SKM-1 treated with dmso at 0.1 percent for 144 hours (cell line): Measurements from ENCODE around the gene GNAZ.

Source experiments
- DNase-seq: peaks from one replicate; lab custom pipeline; 2025; ENCODE audit not compliant: unreplicated experiment; lab: John Stamatoyannopoulos, UW

GNAZ gene

DNA sequence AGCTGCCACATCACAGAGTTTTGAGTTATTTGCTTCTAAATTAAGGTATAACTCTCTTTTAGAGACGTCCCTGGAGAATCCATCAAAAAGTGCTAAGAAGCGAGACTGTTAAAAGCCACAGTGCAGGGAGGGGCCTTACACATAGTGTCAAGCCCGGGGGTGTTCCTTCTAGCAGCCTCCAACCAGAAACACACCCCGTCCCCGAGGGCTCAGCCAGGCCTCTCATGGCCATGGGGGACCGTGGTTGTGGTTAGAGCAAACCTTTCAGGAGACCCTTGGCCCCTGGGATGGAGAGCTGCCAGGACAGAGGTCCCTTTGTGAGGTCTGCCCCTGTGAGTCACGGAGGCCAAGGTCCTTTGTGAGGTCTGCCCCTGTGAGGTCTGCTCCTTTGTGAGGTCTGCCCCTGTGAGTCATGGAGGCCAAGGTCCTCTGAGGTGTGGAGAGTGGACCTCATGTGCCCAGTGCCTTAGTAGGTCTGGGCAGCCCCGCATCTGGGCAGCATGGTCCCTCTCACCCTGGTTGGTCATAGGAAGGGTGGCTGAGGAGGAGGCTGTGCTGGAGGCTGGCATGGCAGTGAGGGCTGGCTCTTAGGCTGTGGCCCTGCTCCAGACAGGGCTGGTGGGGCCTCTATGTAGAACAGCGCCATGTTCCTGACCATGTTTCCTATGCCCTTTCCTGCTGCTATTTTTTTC, 5.4 kb downstream of the GNAZ start:
- DNase-seq, result no peak

DNA sequence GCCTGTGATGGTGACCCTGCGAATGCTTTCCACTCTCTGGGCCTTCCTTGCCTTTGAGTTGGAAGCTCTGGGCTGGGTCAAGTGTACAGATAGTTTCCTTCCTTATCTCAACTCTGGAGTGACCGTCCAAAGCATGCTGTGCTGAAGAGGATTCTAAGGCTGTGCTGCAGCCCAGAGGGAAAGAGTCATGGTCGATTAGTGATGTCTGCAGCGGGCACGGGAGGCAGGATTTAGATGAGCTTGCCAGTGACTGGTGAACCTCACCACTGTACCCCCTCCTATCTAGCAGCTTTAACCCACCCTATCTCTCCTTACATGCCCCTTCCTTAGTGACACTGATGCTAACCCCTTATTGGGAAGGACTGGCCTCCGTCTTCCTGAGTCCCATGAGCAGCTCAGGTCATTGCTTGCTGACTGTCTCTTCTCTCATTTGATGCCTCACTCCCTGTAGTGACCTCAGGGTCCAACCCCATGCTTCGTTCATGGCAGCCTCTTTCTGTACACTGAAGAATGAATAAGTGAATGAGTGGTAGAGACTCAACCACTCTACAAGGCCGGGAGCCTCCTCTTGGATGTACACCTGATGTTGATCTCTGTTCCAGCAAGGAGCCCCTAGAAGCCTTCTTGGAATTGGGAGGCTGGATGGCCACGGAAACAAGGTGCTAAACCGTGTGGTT, 6.7 kb downstream of the GNAZ start:
- no peak for DNase-seq

DNA sequence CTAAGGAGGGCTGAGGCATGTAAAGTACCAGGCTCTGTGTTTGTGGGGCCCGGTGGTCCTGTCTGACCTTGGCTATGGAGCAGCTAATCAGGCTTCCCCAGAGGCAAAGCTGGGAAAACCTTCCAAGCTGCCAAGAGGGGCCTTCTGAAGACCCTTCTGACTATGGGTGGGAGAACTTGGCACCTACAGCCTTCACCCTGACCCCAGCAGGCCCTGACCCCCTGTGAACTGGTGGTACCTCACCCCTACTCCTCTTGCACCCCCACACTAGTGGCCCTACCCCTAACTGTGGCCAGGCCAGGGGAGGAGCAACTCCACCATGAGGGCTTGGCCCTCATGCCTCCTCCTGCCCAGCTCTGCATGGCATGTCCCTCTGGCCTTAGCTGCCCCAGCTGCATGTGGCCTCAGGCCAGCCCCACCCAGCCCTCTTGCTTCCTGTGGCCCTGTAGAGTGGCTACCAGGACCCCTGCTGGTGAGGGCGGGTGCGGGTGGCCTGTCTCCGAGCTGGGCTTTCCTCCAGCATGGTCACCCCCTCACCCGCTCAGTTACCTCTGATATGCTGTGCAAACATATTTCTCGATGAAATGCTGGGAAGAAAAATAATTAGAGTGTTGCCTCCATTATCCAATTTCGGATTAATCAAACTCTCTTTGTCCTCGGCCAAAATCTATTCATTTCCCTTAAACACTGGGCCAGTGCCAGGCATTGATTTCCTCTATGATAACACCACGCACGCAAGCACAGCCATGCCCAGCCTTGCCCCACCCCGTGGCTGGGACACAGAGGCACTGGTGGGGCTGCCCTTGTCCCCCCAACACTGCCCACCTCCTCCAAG, 7.5 kb downstream of the GNAZ start:
- DNase-seq, result no peak

DNA sequence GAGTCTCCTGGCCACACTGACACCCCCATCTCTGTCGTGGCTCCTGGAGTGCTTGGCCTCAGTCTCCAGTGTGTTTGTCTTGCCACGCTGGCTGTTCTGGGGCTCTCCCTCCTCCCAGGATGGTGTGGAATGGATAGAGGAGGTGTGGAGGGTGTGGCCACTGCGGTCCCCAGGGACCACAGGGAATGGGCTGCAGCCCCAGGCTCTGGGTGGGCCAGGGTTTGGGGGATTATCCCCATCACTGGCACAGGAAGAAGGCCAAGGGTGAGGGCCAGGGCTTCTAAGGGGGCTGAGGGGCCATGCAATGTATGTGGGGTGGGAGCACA, 8.1 kb downstream of the GNAZ start:
- no peak for DNase-seq

DNA sequence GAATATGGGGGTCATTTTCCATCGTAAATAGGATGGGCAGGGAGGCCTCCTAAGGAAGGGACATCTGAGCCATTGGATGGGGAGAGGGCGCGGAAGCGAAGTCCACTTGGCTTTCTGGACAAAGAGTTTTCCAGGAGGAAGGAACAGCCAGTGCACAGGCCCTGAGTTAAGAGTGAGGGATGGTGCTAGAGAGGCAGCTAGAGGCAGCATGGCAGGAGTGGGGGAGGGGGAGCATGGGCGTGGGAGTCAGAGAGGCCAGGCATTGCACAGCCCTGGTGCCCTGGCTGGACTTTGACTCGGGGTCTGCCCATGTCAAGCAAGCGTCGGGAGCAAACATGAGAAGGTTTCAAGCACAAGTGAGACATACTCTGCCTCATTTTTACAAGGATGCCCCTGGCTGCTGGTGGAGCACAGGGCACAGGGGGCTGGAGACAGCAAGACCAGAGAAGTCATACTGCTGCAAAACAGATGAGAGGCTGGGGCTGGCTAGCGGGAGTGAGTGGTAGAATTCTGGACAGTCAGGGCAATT, 9.0 kb downstream of the GNAZ start:
- DNase-seq, result no peak

DNA sequence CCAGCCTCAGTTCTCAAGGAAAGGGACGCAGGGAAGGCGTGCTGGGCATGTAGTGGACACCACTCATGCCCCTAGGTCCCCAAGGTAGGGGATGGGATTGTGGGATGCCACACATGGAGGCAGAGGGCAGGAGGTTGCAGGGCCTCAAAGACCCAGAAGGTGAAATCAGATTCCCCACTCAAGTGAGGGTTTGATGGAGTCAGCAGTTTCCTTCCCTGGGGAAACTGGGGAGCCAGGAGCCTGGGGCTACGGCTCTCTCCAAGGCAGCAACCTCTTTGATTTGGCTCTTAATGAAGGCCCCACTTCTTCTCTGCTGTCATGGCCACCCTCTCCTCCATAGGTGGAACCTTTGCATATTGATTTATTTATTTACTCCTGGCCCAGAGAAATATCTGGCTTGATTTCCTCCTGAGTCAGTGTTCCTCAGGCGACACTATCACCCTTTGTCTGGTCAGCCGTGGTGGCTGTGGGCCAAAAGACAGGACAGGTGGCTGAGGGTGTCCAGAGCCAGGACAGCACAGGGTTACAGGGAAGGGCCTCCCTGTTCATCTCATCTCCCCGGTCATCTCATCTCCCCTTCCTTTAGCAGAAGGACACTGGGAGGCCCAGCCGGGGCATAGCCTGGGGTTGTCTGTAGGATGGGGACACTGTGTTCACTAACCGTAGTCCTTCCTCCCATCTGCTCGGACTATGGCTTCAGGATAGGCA, 9.6 kb downstream of the GNAZ start:
- DNase-seq, result no peak

DNA sequence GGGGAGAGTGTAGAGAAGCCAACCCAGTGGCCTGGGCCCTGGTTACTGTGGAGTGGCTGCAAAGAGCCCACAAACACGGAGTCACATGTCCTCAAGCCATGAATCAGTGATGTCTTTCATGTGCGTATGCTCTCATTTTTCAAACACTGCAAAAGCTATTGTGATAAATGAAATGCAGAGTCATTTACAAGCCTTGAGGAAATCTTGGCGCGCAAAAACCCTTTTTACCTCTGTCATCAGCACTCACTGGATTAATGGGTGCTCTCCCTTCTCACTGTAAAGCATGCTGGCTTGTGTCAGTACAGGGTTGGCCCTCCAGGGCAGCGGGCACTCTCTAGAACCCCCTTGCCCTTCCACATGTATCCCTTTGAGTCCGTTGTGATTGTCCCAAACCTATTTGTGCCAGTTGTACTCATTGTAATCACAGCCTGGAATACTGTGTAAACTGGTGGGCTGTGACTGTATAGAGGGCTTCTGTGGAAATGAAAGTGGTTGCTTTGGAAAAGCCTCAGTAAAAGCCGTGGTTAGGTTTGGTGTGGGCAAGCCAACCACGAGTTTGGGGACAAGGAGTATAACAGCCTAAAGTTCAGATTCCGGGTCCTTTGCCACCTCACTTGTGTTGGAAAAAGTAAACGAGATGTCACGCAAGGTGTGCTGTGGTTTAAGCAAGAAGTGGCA, 10.4 kb downstream of the GNAZ start:
- DNase-seq, result no peak

DNA sequence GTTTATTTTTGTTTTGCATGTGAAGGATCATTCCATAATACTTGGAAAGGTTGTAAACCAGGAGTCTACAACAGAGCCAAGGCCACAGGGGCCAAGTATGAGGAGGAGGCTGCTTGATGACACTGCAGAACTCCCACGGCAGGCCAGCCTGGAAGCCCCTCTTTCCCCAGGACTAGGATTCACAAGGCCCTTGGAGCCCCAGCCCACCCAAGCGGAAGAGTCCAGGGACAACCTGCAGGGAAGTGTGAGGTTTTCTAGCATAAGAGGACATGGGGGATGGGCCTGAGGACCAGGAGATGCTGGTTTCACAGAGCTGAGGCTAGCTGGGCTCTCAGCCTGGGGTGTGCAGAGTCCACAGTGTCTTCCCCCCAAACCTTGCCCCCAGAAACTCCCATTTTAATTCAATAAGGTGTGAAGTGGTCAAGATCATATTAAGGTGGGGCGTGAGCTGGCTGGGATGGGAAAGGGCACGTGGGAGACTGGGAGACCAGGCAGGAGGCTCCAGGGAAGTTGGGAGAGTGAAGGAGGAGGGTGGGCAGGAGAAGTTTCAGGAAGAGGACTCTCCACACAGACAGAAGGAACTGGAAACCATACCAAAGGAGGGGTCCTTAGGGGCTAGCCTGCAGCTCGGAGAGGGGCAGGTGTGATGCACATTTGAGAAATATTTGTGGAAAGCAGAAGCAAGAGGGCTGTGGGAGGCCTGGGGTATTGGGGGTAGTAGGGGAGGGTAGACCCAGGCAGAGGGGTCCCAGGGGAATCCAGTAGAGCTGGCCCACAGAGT, 12.4 kb downstream of the GNAZ start:
- no peak for DNase-seq

DNA sequence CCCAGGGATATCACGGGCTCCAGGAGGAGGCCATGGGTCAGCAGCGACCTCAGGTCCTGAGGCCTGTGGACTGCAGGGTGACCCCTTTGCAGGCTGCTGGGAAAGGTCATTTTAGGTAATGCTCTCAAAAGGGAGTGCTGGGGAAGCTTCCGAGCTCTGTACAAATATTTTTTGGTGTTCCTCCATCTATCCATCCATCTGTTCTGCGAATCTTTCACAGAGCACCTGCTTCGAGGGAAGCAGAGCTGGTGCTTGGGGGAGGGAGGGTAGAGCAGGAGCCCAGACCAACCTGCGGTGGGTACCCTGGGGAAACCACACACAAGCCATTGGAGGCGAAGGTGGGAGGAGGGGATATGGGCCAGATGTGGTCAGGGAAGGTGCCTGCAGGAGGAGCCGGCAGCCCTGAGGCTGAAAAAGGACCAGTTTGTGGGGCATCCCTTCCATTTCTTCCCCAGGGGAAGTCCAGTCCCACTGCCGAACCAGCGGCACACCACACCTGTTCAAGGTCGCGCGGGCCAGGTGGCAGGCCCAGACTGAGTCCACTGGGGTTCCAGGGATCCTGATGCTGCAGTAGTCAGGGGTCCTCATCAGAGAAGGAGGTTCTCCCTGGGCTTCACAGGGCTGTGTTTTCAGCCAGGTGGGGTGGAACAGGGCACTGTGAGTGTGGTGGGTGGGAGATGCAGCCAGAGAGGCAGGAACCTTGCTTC, 13.1 kb downstream of the GNAZ start:
- no peak for DNase-seq

DNA sequence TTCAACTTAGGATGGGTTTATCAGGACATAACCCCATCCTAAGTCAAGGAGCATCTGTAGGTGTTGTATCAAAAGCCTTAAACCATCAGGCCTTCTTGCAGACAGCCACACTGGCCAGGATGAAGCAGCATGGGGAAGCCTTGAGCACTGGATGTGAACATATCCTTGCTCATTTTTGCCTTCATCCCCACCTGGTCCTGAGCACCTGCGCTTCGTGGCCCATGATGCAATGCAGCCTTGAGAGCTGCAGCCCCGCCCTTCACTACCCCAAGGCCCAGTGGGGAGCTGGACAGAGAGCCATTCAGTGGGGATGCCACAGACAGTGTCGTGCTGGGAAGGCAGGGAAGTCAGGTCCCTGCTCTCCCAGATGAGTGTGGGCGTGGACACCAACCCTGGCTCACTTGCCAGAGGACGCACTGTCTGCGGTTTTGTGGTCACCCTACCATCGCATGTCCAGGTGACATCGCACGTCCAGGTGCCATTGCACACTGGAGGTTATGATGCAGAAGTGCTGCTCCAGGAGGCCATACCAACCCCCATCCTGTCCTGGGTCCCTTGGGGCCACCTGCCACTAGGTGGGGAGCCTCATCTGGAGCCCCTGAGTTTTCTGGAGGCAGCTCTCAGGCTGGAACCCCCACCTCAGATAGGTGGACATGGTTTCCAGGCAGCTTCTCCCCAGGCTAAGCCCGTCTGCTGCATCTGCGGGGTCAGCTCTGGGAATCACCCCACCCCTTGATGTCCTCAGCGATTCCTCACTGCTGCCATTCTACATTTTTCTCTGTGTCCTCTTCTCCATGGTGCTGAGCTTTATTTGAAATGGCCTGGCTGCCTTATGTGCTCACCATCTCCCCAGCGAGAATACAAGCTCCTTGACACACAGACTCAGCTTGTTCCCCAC, 14.4 kb downstream of the GNAZ start:
- DNase-seq, result no peak

DNA sequence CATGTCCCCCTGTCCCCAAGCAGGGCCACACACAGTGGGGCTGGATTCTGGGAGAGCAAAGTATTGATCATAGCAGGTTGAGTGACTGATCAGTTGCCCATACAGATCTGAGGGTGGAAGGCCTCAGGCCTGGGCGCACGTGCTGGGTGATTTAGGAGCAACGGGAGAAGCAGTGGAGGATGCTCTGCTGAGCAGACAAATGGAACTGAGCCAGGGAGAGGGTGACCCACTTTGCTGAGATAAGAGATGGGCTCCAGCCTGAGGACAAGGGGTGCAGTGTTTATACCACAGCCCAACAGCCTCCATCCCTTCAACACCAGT, 15.0 kb downstream of the GNAZ start:
- DNase-seq, result no peak

DNA sequence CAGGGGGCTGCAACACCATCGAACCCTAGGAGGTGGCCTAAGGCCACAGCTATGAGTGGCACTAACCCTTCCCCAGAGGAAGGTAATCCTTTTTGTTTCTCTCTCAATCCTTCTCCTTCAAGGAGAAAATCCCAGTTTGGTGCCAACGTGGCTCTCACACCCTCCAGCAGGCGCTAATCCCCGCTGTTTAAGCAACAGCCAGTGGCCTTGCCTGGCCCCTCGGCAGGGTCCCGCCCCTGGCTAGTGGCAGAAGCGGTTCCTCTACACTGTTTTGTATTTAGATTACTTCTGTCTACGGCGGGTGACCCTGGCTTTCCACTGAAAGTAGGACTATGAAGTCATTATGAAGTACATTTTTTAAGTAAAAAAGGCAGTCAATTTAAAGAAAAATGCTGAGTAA, 15.5 kb downstream of the GNAZ start:
- no peak for DNase-seq

DNA sequence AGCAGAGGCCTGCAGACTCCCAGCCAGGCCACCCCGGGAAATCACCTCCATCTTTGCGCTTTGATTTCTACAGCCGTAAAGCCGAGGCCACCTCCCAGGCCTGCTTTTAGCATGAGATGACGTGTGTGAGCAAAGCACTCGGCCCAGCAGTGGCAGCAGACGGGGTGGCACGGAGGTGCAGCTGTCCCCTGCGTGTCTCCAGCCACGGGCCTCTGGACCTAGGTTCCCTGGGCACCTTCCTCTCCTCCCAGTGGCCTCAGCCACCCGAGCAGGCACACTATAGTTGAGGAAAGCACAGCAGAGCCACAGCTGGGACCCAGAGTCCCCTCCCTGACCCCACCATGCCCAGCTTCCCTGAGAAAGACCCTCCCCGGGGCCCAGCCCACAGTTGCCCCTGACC, 15.9 kb downstream of the GNAZ start:
- DNase-seq, result no peak

DNA sequence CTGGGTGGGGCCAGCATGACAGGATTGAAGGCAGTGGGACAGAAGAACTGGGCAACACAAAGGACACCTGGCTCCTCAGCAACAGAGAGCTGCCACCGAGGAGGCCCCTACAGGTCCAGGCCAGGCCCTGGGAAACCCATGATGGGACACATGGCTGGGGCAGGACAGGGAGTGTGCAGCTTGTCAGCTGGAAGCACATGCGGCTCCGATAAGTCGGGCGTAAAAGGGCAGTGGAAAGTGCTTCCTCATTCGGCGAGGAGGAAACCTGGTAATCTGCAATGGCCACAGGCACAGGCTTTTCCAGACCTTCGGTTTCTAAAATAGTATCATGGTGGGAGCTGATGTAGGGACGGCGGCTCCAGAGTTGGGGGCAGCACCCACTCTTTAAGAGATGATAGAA, 16.5 kb downstream of the GNAZ start:
- no peak for DNase-seq

DNA sequence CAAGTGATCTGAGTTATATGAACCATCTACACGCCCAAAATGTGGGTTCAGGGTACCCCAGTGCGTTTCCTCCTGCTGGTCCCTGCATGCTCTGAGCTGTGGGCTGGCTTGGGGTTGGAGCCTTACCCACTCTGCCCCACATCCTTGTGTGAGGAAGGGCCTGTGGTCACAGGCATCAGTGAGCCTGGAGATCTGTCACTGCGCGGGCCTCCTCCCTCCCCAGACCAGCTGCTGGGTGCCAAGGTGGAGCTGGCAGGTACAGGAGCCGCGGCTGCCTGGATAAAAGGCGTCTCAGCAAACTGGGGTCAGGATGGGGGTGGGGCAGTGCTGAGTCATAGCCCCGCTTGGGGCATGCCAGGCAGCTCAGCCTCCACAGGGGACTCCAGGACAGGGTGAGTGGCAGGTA, 17.9 kb downstream of the GNAZ start:
- DNase-seq, result no peak

DNA sequence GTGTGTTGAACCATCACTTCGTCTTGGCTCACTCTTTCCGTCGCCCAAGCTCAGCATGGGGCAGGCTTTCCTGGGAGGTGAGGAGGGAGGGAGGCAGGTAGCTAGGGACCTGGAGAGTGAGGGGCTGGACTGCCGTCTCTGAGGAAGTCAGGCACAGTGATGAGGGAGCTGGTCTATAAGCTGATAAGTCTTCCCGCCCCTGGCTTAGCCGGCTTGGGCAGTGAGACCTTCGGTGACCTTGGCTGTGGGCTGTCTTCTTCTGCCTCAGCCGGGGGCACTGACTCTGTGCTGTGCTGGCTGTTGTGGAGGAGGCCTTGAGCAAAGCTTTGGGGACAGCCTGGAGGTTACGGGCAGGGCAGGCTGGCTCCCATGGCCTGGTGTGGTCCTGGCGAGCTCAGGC, 18.7 kb downstream of the GNAZ start:
- DNase-seq, result no peak

DNA sequence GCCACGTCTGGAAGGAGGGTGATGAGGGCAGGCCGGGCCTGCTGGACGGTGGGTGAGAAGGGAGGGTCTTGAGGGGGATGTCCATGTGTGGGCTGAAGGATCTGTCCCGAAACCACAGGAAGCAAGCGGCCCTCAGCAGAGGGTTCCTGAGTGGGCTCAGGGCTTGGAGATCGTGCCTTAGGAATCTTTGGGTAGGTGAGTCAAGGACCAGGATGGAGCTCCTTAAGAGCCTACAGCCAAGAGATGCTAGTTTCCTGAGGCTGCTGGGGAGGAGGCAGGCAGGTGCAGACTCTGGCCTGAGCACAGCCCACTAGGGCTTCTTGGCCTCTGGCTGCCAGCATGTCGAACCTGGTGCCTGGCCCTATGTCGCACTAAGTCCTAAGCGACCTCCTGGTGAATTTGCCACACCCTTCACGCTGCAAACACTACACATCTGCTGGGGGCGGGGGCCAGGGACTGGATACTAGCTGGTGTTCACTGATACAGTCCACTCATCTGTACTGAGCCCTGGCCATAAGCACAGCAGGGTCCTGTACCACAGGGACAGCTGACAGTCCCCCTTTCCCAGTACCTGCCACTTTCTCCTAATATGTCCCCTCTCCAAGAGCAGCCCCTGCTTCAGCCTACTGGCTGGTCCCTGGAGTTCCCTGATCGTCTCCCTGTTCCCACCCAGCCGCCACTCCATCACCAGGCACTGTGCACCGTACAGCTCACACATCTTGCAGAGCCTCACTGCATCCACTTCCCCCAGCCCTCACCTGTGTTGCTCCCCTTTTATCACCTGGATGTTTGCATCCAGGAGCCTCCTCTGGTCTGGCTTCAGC, 19.5 kb downstream of the GNAZ start:
- DNase-seq, result no peak

DNA sequence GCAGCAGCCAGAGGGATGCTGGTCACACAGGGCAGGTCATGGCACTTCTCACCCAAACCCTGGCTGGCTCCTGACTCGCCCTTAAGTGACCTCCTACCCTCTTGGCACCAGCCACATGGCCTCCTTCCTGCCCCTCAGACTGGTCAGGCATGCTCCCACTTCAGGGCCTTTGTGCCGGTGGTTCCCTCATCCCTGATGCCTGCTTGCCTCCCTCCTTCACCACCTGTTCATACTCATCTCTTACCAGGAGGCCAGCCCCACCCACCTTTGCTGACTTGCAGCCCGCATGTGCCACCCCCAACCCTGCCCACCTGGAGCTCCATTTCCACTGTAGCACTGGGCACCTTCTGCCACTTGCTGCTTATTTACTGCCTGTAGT, 20.1 kb downstream of the GNAZ start:
- DNase-seq, result no peak
